Endothelial cell of umbilical vein (primary cell): ENCODE data around the gene DGKI. TPM values are rescaled to one million over a fixed set of nuclear protein-coding genes. Genes with fewer than 3 reads are reported as not detected.

ENCODE experiments used
- BruUV-seq: library from RNA; stranded (reverse); fragments of 400-500 nt; replicated peaks from 2 replicates; lab custom pipeline; 2021; lab: Mats Ljungman, UMichigan
- CTCF ChIA-PET: fragments of 300-600, 350-600 bp; sonication (Branson Sonifier 250); formaldehyde crosslinking; loops from one replicate; lab custom pipeline; 2021; ENCODE audit warnings: antibody characterized with exemption, inconsistent platforms; lab: Charles Lee
- POLR2A ChIA-PET: fragments of 300-600, 350-600 bp; sonication (Branson Sonifier 250); formaldehyde crosslinking; loops from one replicate; lab custom pipeline; 2021; ENCODE audit warnings: antibody characterized with exemption, inconsistent platforms; lab: Charles Lee
- DNase-seq: peaks from one replicate; pipeline ENCODE4 v3.0.0-alpha.2; 2011; ENCODE audit warnings: low read depth, low spot score
- FAIRE-seq: peaks from 2 replicates; lab custom pipeline; 2011; peaks lifted over from hg19 to GRCh38; lab: Jason Lieb, UNC
- H2AFZ ChIP-seq: 2 replicates; pipeline ENCODE4 v1.6.0; 2012; ENCODE audit warnings: low read depth, low read length, control low read depth, inconsistent platforms
- H3K27ac ChIP-seq: 2 replicates; pipeline ENCODE4 v1.5.1; 2011; ENCODE audit warnings: low read depth, mild to moderate bottlenecking, control low read depth, low read length, moderate library complexity; ENCODE audit not compliant: insufficient read depth
- H3K27me3 ChIP-seq, 2 experiments: 2 replicates each; pipeline versions ENCODE4 v1.6.0 to v1.6.1; 2011; ENCODE audit warnings: low read length in 2 of 2, mixed read lengths in 1 of 2; ENCODE audit not compliant: control insufficient read depth in 2 of 2, insufficient read depth in 2 of 2
- H3K36me3 ChIP-seq, 2 experiments: 2 replicates in 1 of 2; 3 replicates in 1 of 2; pipeline ENCODE4 v1.5.1; 2011; ENCODE audit warnings: low read length in 2 of 2, mild to moderate bottlenecking in 1 of 2, moderate library complexity in 1 of 2; ENCODE audit not compliant: control insufficient read depth in 2 of 2, insufficient read depth in 2 of 2; ENCODE audit errors: extremely low read depth in 1 of 2
- H3K4me1 ChIP-seq: 3 replicates; pipeline ENCODE4 v1.5.1; 2011; ENCODE audit warnings: mild to moderate bottlenecking, low read length; ENCODE audit not compliant: control insufficient read depth, insufficient read depth; ENCODE audit errors: extremely low read depth
- H3K4me2 ChIP-seq: 2 replicates; pipeline ENCODE4 v1.6.1; 2011; ENCODE audit warnings: low read length, control low read depth, mixed read lengths; ENCODE audit not compliant: insufficient read depth
- H3K4me3 ChIP-seq, 3 experiments: fragments of 200-600 bp in 1 of 3; sonication (generic), shearing (Covaris generic) in 1 of 3; replicated peaks in 1 of 3; 2 replicates each; pipeline ENCODE4 v1.5.1; 2011 to 2016; ENCODE audit warnings: control low read depth in 3 of 3, low read length in 3 of 3, mild to moderate bottlenecking in 2 of 3, inconsistent platforms in 1 of 3, low read depth in 1 of 3, moderate library complexity in 1 of 3; ENCODE audit not compliant: insufficient read depth in 1 of 3
- H3K79me2 ChIP-seq: 2 replicates; pipeline ENCODE4 v1.6.0; 2012; ENCODE audit warnings: low read length, inconsistent platforms; ENCODE audit not compliant: control insufficient read depth, insufficient read depth
- H3K9ac ChIP-seq: replicated peaks from 2 replicates; pipeline ENCODE3; 2011; ENCODE audit warnings: low read length, control low read depth; ENCODE audit not compliant: insufficient read depth; ENCODE audit errors: extremely low read depth
- H3K9me1 ChIP-seq: replicated peaks from 3 replicates; pipeline ENCODE4 v1.6.0; 2011; ENCODE audit warnings: mild to moderate bottlenecking, low read length; ENCODE audit not compliant: control insufficient read depth, insufficient read depth; ENCODE audit errors: extremely low read depth
- H3K9me3 ChIP-seq: replicated peaks from 2 replicates; pipeline ENCODE4 v1.5.1; 2012; ENCODE audit warnings: low read length, inconsistent platforms; ENCODE audit not compliant: control insufficient read depth, insufficient read depth
- H4K20me1 ChIP-seq: replicated peaks from 2 replicates; pipeline ENCODE3; 2011; ENCODE audit warnings: mild to moderate bottlenecking, low read length; ENCODE audit not compliant: control insufficient read depth, insufficient read depth; ENCODE audit errors: extremely low read depth
- GATA2 ChIP-seq: IDR thresholded peaks from 2 replicates; pipeline ENCODE4 v1.7.0; 2011; ENCODE audit warnings: low read depth, mild to moderate bottlenecking, moderate library complexity, mixed read lengths, low read length; ENCODE audit not compliant: insufficient read length, insufficient read depth
- JUN ChIP-seq: IDR thresholded peaks from 2 replicates; pipeline ENCODE4 v1.6.1; 2011; ENCODE audit warnings: borderline replicate concordance, low read depth; ENCODE audit not compliant: insufficient read length, insufficient read depth
- dilution Hi-C: fragments of 300-500 bp; cut with MboI; formaldehyde crosslinking; loops from one replicate; pipeline ENCODE4 v1.15.0; 2019; ENCODE audit warnings: low sequenced_read_pairs; ENCODE audit not compliant: extremely low pct_ligation_motif_present
- intact Hi-C: fragments of 100-400 bp; cut with micrococcal nuclease; formaldehyde crosslinking; loops from one replicate; pipeline ENCODE4 v1.10.0; 2022
- polyA plus RNA-seq, 4 experiments: library from polyadenylated mRNA; depleted of rRNA in 3 of 4; stranded (reverse) in 3 of 4; unstranded in 1 of 4; fragments of >200 nt; gene quantifications; 2 replicates each; pipeline versions ENCODE4 v1.2.1 to v1.2.3, GENCODE V29; 2011 to 2012; ENCODE audit warnings: missing spikeins in 1 of 4
- total RNA-seq: library from RNA; stranded (reverse); gene quantifications from 2 replicates; pipeline ENCODE4 v1.2.3, GENCODE V29; 2021
- TF ChIP-seq, protein P1 (sequence below), 2 donors: IDR thresholded peaks; 1 replicate in 1 of 2; 2 replicates in 1 of 2; pipeline ENCODE4 v1.5.1; 2011; ENCODE audit warnings: low read length in 2 of 2, mild to moderate bottlenecking in 2 of 2, moderate library complexity in 2 of 2, control low read depth in 1 of 2, inconsistent platforms in 1 of 2, low read depth in 1 of 2; ENCODE audit not compliant: insufficient read depth in 1 of 2; ENCODE audit errors: extremely low read depth in 1 of 2

DGKI gene
- total and polyA plus RNA-seq, 2 donors (not counting 3 experiments of a cell fraction or from before 2014, with no cell fraction given): 0.11 to 0.51 TPM

DNA sequence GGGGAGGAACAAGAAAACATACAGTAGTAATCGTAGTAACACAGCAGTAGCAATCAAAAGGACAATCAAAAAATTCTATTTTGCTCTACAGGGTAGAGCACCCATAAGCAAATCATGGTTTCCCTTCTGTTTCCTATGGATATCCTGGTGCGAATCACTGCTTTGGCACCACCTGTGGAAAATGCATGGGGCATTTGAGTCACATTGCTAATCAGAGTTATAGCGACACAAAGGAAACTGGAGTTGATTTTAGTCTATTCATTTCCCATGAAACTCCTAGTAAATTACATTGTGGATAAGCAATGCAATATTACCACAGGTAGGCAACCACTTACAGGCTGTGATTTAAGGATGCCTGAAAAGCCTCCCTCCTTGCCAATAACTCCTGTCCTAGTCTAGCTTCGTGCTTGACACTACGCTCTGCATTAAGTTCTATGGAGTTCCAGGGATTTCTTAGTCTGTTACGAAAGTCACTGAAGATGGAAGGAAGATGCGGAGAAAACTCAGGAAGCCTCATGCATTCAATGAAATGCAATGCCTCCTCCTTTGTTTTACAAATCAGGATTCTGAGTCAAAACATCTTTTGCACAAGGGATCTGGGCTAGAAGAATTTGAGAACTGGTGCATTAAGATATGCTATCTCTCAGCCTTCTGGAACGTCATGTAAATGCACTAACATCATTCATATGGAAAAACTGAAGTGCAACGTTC lies 188.4 kb downstream of the DGKI start:
- H4K20me1 ChIP-seq: no peaks in the 10 kb centered on the region
- dilution Hi-C loops (no loop called here), intact Hi-C loops (loop anchor here (5.0 kb wide), 1 partner anchor 51 kb away; no protein-coding TSS in a partner anchor)
- no peaks in the 10 kb centered on the region for H3K9me1 ChIP-seq
- no peak overlapping the region for H3K9ac ChIP-seq
- TF ChIP-seq JUN: peak; percentile 48
- peak; percentile 18 for TF ChIP-seq GATA2
- TF ChIP-seq, protein P1, sequence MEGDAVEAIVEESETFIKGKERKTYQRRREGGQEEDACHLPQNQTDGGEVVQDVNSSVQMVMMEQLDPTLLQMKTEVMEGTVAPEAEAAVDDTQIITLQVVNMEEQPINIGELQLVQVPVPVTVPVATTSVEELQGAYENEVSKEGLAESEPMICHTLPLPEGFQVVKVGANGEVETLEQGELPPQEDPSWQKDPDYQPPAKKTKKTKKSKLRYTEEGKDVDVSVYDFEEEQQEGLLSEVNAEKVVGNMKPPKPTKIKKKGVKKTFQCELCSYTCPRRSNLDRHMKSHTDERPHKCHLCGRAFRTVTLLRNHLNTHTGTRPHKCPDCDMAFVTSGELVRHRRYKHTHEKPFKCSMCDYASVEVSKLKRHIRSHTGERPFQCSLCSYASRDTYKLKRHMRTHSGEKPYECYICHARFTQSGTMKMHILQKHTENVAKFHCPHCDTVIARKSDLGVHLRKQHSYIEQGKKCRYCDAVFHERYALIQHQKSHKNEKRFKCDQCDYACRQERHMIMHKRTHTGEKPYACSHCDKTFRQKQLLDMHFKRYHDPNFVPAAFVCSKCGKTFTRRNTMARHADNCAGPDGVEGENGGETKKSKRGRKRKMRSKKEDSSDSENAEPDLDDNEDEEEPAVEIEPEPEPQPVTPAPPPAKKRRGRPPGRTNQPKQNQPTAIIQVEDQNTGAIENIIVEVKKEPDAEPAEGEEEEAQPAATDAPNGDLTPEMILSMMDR (IDR thresholded peaks at IDR 0.05; ENCODE audit: extremely low read depth in 1 of 2, insufficient read depth in 1 of 2, low read depth in 1 of 2, low read length in 2 of 2): no peak
- H3K4me2 ChIP-seq: no peak overlapping the region
- peak; percentile 56 for FAIRE-seq
- no peaks in the 10 kb centered on the region for H3K27me3 ChIP-seq
- BruUV-seq: no TSS peak
- H3K79me2 ChIP-seq: no peaks in the 10 kb centered on the region
- no peaks in the 10 kb centered on the region for H3K9me3 ChIP-seq
- CTCF ChIA-PET: interaction anchor here (1.0 to 2.6 kb wide), 4 partner anchors 10 to 351 kb away, joined by 3 to 13 read pairs (median 4); no protein-coding TSS in a partner anchor
- H2AFZ ChIP-seq: no peak overlapping the region
- DNase-seq: peak; percentile 85
- H3K4me1 ChIP-seq: peaks cover 9% of the 10 kb centered on the region
- no peak overlapping the region for H3K4me3 ChIP-seq
- POLR2A ChIA-PET: no interaction called here
- H3K36me3 ChIP-seq: no peaks in the 10 kb centered on the region
- H3K27ac ChIP-seq: no peak overlapping the region
